OCI-LY7 (cell line): ENCODE measurements around the gene WDR31. TPM values are rescaled to one million over a fixed set of nuclear protein-coding genes. Genes with fewer than 3 reads are reported as not detected.

Source experiments
- BruUV-seq: library from RNA; stranded (reverse); fragments of 400-500 nt; replicated peaks from 2 replicates; lab custom pipeline; 2021; lab: Mats Ljungman, UMichigan
- CTCF ChIA-PET: fragments of 300-600 bp; sonication (Branson Sonifier 250); formaldehyde crosslinking; loops from one replicate; lab custom pipeline; 2022; ENCODE audit warnings: antibody characterized with exemption; ENCODE audit not compliant: unreplicated experiment; lab: Charles Lee
- POLR2A ChIA-PET: fragments of 300-600 bp; sonication (Branson Sonifier 250); formaldehyde crosslinking; loops from one replicate; lab custom pipeline; 2022; ENCODE audit warnings: antibody characterized with exemption; lab: Charles Lee
- DNase-seq: peaks from one replicate; pipeline ENCODE4 v3.0.0-alpha.2; 2015; ENCODE audit warnings: low spot score
- H2AFZ ChIP-seq: fragments of 200-600 bp; sonication (generic), shearing (Covaris generic); 2 replicates; pipeline ENCODE4 v1.6.1; 2014; ENCODE audit warnings: mild to moderate bottlenecking, antibody characterized with exemption, low read length, moderate library complexity
- H3K27ac ChIP-seq: fragments of 200-600 bp; sonication (generic); 2 replicates; pipeline ENCODE4 v1.5.1; 2014; ENCODE audit warnings: mixed run types, low read depth, mild to moderate bottlenecking, moderate library complexity, low read length, inconsistent platforms; ENCODE audit not compliant: poor library complexity, severe bottlenecking
- H3K36me3 ChIP-seq: fragments of 200-600 bp; sonication (generic); 2 replicates; pipeline ENCODE4 v1.6.1; 2014; ENCODE audit warnings: mild to moderate bottlenecking, antibody characterized with exemption, low read length, moderate library complexity, mixed read lengths; ENCODE audit not compliant: insufficient read depth
- H3K4me1 ChIP-seq: fragments of 200-600 bp; sonication (generic); 2 replicates; pipeline ENCODE4 v1.5.1; 2014; ENCODE audit warnings: mild to moderate bottlenecking, low read length; ENCODE audit not compliant: insufficient read depth, poor library complexity, severe bottlenecking
- H3K4me2 ChIP-seq: fragments of 200-600 bp; sonication (generic); 2 replicates; pipeline ENCODE4 v1.6.1; 2014; ENCODE audit warnings: mild to moderate bottlenecking, low read length
- H3K4me3 ChIP-seq: fragments of 200-600 bp; sonication (generic); 2 replicates; pipeline ENCODE4 v1.5.1; 2014; ENCODE audit warnings: mild to moderate bottlenecking, low read depth, low read length; ENCODE audit not compliant: poor library complexity, severe bottlenecking
- H3K79me2 ChIP-seq: fragments of 200-600 bp; sonication (generic); 2 replicates; pipeline ENCODE4 v1.6.1; 2016; ENCODE audit warnings: low read depth, mild to moderate bottlenecking, low read length, moderate library complexity, mixed read lengths; ENCODE audit not compliant: insufficient read depth
- H3K9me2 ChIP-seq: fragments of 200-600 bp; sonication (generic); 2 replicates; pipeline ENCODE4 v1.6.1; 2016; ENCODE audit warnings: mild to moderate bottlenecking, low read length, mixed read lengths; ENCODE audit not compliant: insufficient read depth
- H3K9me3 ChIP-seq: fragments of 200-600 bp; sonication (generic); 2 replicates; pipeline ENCODE4 v1.6.1; 2014; ENCODE audit warnings: mild to moderate bottlenecking, mixed run types, low read length, mixed read lengths
- H4K20me1 ChIP-seq: fragments of 200-600 bp; sonication (generic); 2 replicates; pipeline ENCODE4 v1.6.1; 2014; ENCODE audit warnings: mild to moderate bottlenecking, antibody characterized with exemption, low read length, moderate library complexity, mixed read lengths; ENCODE audit not compliant: insufficient read depth
- CTCF ChIP-seq: fragments of 200-600 bp; sonication (generic); conservative IDR thresholded peaks from 2 replicates; pipeline ENCODE4 v1.5.1; 2014; ENCODE audit warnings: mild to moderate bottlenecking, antibody characterized with exemption, low read length, moderate library complexity, mixed read lengths
- EZH2phosphoT487 ChIP-seq: fragments of 200-600 bp; sonication (generic); IDR thresholded peaks from 2 replicates; pipeline ENCODE4 v1.6.1; 2018; ENCODE audit warnings: low read depth, borderline replicate concordance, mild to moderate bottlenecking, mixed run types, antibody characterized with exemption, low read length, moderate library complexity, mixed read lengths
- intact Hi-C: fragments of 100-400 bp; cut with micrococcal nuclease; formaldehyde crosslinking; loops from one replicate; pipeline ENCODE4 v1.10.0; 2022; ENCODE audit not compliant: unreplicated experiment
- total RNA-seq, 2 experiments: library from RNA; depleted of rRNA in 1 of 2; stranded (reverse); fragments of >200 nt in 1 of 2; shearing (Covaris generic) in 1 of 2; gene quantifications; 2 replicates each; pipeline ENCODE4 v1.2.3, GENCODE V29; 2014 to 2022

Gene WDR31
- total RNA-seq, 2 experiments from 2014 or later, result 0.19 to 1.4 TPM

GRCh38 chr9:113269355-113269754 is 70.7 kb downstream of the WDR31 start:
- peaks cover 71% of the 10 kb centered on the region for H3K36me3 ChIP-seq
- intact Hi-C loops, result no loop called here

DNA sequence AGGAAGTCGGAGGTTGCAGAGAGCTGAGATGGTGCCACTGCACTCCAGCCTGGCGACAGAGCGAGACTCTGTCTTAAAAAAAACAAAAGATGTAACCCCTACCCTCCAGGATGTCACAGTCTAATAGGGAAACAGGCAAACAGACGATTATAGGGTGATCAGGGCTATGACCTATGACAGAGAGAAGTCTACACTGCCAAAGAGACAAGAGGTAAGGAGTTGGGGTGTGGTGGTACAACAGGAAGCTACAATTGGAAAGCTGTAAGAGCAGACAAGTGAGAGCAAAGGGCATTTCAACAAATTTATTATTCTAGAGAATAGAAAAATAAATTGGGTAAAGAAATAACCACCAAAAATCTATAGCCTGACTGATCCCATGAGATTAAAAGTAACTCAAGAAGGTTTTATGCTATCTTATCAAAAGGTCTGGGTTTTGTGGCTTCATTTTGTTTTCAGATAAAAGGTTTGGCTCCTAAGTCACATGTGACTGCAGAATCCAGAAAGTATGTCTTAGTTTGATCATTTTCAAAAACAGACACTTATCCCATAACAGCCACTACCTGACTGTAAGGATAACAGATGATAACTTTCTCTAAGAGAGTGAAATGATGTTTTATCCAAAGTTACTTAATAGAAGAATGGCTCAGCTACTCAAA is 72.0 kb downstream of the WDR31 start:
- Histone ChIP-seq H3K4me3 (no peak overlapping the region), H4K20me1 (no peaks in the 10 kb centered on the region), H2AFZ (no peak overlapping the region), H3K9me3 (no peaks in the 10 kb centered on the region), H3K4me2 (no peak overlapping the region), H3K4me1 (no peaks in the 10 kb centered on the region), H3K9me2 (no peaks in the 10 kb centered on the region), H3K79me2 (no peaks in the 10 kb centered on the region), H3K27ac (no peak overlapping the region), H3K36me3 (peaks cover 66% of the 10 kb centered on the region)
- no peak for TF ChIP-seq EZH2phosphoT487
- TF ChIP-seq CTCF, result no peak
- CTCF ChIA-PET, result no interaction called here
- BruUV-seq, result no TSS peak
- intact Hi-C loops, result no loop called here
- POLR2A ChIA-PET, result no interaction called here
- DNase-seq, result no peak

More at GRCh38 chr9:113269355-113269754, 70.7 kb downstream of the WDR31 start:
- Histone ChIP-seq H3K9me3 (no peaks in the 10 kb centered on the region), H3K4me3 (no peak overlapping the region), H3K27ac (no peak overlapping the region), H3K4me2 (no peak overlapping the region), H4K20me1 (peaks cover 5% of the 10 kb centered on the region; the same call in 1 of the 2 replicates), H3K79me2 (peaks cover 11% of the 10 kb centered on the region; the same call in 1 of the 2 replicates), H3K9me2 (no peaks in the 10 kb centered on the region), H3K4me1 (peaks cover 7% of the 10 kb centered on the region), H2AFZ (no peak overlapping the region)
- no TSS peak for BruUV-seq
- POLR2A ChIA-PET, result interaction anchor here (1.3 kb wide), 1 partner anchor 134 kb away, joined by 3 read pairs; no protein-coding TSS in a partner anchor
- TF ChIP-seq EZH2phosphoT487 (no peak), CTCF (no peak)
- no peak for DNase-seq
- CTCF ChIA-PET, result interaction anchor here (1.1 kb wide), 1 partner anchor 141 kb away, joined by 3 read pairs; no protein-coding TSS in a partner anchor

GRCh38 chr9:113266174-113266573 is 73.9 kb downstream of the WDR31 start:
- intact Hi-C loops, result no loop called here
- no peak for DNase-seq
- H3K79me2 ChIP-seq, result no peaks in the 10 kb centered on the region
- no TSS peak for BruUV-seq
- H2AFZ ChIP-seq, result no peak overlapping the region
- no peak overlapping the region for H3K27ac ChIP-seq
- no peaks in the 10 kb centered on the region for H3K9me3 ChIP-seq
- no peaks in the 10 kb centered on the region for H3K4me1 ChIP-seq
- POLR2A ChIA-PET, result interaction anchor here (1.2 to 2.0 kb wide), 2 partner anchors 9 to 12 kb away, joined by 3 to 4 read pairs; no protein-coding TSS in a partner anchor
- CTCF ChIA-PET, result no interaction called here
- H3K4me2 ChIP-seq, result no peak overlapping the region
- H4K20me1 ChIP-seq, result no peaks in the 10 kb centered on the region
- TF ChIP-seq EZH2phosphoT487 (no peak), CTCF (no peak)
- H3K9me2 ChIP-seq, result no peaks in the 10 kb centered on the region
- H3K4me3 ChIP-seq, result no peak overlapping the region
- peaks cover 54% of the 10 kb centered on the region for H3K36me3 ChIP-seq
